Gastroesophageal sphincter (tissue), 4 donors: ENCODE results near the gene KIAA2012. TPM values are rescaled to one million over a fixed set of nuclear protein-coding genes. Genes with fewer than 3 reads are reported as not detected.

ENCODE experiments used
- ATAC-seq: fragments of 150-250 bp; one replicate; pipeline ENCODE4 v1.9.1; 2016; ENCODE audit warnings: mild to moderate bottlenecking, moderate library complexity
- H3K27ac ChIP-seq, 4 donors: fragments of 200-600 bp; sonication (generic) in 3 of 4; 1 replicate in 3 of 4; 2 replicates in 1 of 4; pipeline ENCODE4 v1.5.1; 2016 to 2019
- H3K27me3 ChIP-seq: fragments of 200-600 bp; sonication (generic); one replicate; pipeline ENCODE4 v1.5.1; 2019
- H3K36me3 ChIP-seq, 2 donors: fragments of 200-600 bp; sonication (generic); one replicate each; pipeline ENCODE4 v1.5.1; 2019; ENCODE audit warnings: control low read depth in 1 of 2
- H3K4me1 ChIP-seq, 3 donors: fragments of 200-600 bp; sonication (generic); 1 replicate in 2 of 3; 2 replicates in 1 of 3; pipeline ENCODE4 v1.5.1; 2016 to 2019; ENCODE audit warnings: control low read depth in 2 of 3
- H3K4me3 ChIP-seq, 2 donors: fragments of 200-600 bp; sonication (generic); one replicate each; pipeline ENCODE4 v1.5.1; 2019; ENCODE audit warnings: mild to moderate bottlenecking in 1 of 2, moderate library complexity in 1 of 2
- H3K9me3 ChIP-seq, 3 donors: fragments of 200-600 bp; sonication (generic); one replicate each; pipeline ENCODE4 v1.5.1; 2017 to 2019; ENCODE audit warnings: control low read depth in 2 of 3
- CTCF ChIP-seq, 4 experiments: fragments of 200-600 bp in 2 of 4; fragments of 450-650 bp in 2 of 4; sonication (generic) in 1 of 4; IDR thresholded peaks; one replicate each; pipeline ENCODE4 v1.5.1; 2017 to 2019; ENCODE audit warnings: antibody characterized with exemption in 4 of 4, mild to moderate bottlenecking in 2 of 4, moderate library complexity in 2 of 4
- EP300 ChIP-seq: sonication (generic); formaldehyde crosslinking; IDR thresholded peaks from one replicate; pipeline ENCODE4 v1.6.1; 2017; ENCODE audit warnings: antibody characterized with exemption, mild to moderate bottlenecking
- POLR2A ChIP-seq, 2 donors: fragments of 450-650 bp; IDR thresholded peaks; one replicate each; pipeline ENCODE4 v1.6.1; 2017; ENCODE audit warnings: antibody characterized with exemption in 2 of 2, mild to moderate bottlenecking in 2 of 2, moderate library complexity in 1 of 2
- POLR2AphosphoS5 ChIP-seq: sonication (generic); formaldehyde crosslinking; IDR thresholded peaks from one replicate; pipeline ENCODE4 v1.6.1; 2017; ENCODE audit warnings: antibody characterized with exemption
- WGBS, 2 donors: methylation state at CpG; one replicate each; pipeline ENCODE4 v1.1.5; 2018; ENCODE audit warnings: low coverage in 1 of 2; 5-methylcytosine and 5-hydroxymethylcytosine counted together
- total RNA-seq, 4 donors: library from RNA; depleted of rRNA; stranded (reverse); fragments of >200 nt; gene quantifications; one replicate each; pipeline ENCODE4 v1.1.0, GENCODE V29; 2016

Gene KIAA2012
- total RNA-seq, 4 donors from 2014 or later, result not detected

GRCh38 chr2:202157211-202157990, 84.3 kb downstream of the KIAA2012 start:
- no peaks in the 10 kb centered on the region for H3K27me3 ChIP-seq
- H3K4me3 ChIP-seq, result no peak overlapping the region
- H3K9me3 ChIP-seq, result no peaks in the 10 kb centered on the region
- 80% methylated on average over 1 to 4 of the region's 4 CpGs for WGBS, 2 donors
- ATAC-seq, result no peak
- H3K27ac ChIP-seq, result no peak overlapping the region
- H3K4me1 ChIP-seq, result peaks cover 0 to 13% (median 0%) of the 10 kb centered on the region in 3 donors
- TF ChIP-seq CTCF (IDR thresholded peaks at IDR 0.05), result no peak
- TF ChIP-seq POLR2AphosphoS5, result no peak
- no peak for TF ChIP-seq EP300
- TF ChIP-seq POLR2A (IDR thresholded peaks at IDR 0.05), result no peak
- no peaks in the 10 kb centered on the region for H3K36me3 ChIP-seq

GRCh38 chr2:202158796-202159195, 85.7 kb downstream of the KIAA2012 start:
- no peak for ATAC-seq
- H3K4me1 ChIP-seq, result peaks cover 0 to 13% (median 0%) of the 10 kb centered on the region in 3 donors
- no peaks in the 10 kb centered on the region for H3K27me3 ChIP-seq
- H3K27ac ChIP-seq, result no peak overlapping the region
- WGBS, 2 donors, result 50% methylated on average over 2 of the region's 5 CpGs; no CpG with 5 or more reads in 1 of the 2 donors
- TF ChIP-seq CTCF (IDR thresholded peaks at IDR 0.05) (peak in 2 of 4 experiments; percentile 32 to 40), EP300 (no peak), POLR2AphosphoS5 (no peak)
- no peaks in the 10 kb centered on the region for H3K9me3 ChIP-seq
- no peak overlapping the region for H3K4me3 ChIP-seq
- no peaks in the 10 kb centered on the region for H3K36me3 ChIP-seq

GRCh38 chr2:202161151-202161835, 88.2 kb downstream of the KIAA2012 start:
- no peak for ATAC-seq
- Histone ChIP-seq H3K9me3 (no peaks in the 10 kb centered on the region), H3K36me3 (no peaks in the 10 kb centered on the region), H3K4me1 (peaks cover 0 to 5% (median 0%) of the 10 kb centered on the region in 3 donors), H3K4me3 (no peak overlapping the region), H3K27ac (no peak overlapping the region), H3K27me3 (no peaks in the 10 kb centered on the region)
- 48 to 50% methylated on average over 4 to 8 of the region's 8 CpGs for WGBS, 2 donors
- no peak for TF ChIP-seq POLR2AphosphoS5
- no peak for TF ChIP-seq POLR2A (IDR thresholded peaks at IDR 0.05)
- no peak for TF ChIP-seq EP300
- TF ChIP-seq CTCF (IDR thresholded peaks at IDR 0.05), result no peak

GRCh38 chr2:202164411-202164810, 91.4 kb downstream of the KIAA2012 start:
- Histone ChIP-seq H3K4me3 (no peak overlapping the region), H3K4me1 (peaks cover 0 to 5% (median 0%) of the 10 kb centered on the region in 3 donors), H3K36me3 (no peaks in the 10 kb centered on the region), H3K9me3 (no peaks in the 10 kb centered on the region), H3K27me3 (no peaks in the 10 kb centered on the region), H3K27ac (no peak overlapping the region)
- WGBS, 2 donors, result 20 to 71% methylated on average over 1 to 2 of the region's 3 CpGs
- no peak for TF ChIP-seq POLR2A (IDR thresholded peaks at IDR 0.05)
- no peak for TF ChIP-seq POLR2AphosphoS5
- TF ChIP-seq CTCF (IDR thresholded peaks at IDR 0.05), result no peak
- no peak for TF ChIP-seq EP300
- ATAC-seq, result no peak
